OCI-LY1 (cell line): ENCODE measurements around the gene UBR3.

Source experiments
- H2AFZ ChIP-seq: fragments of 200-600 bp; sonication (generic), shearing (Covaris generic); 2 replicates; pipeline ENCODE4 v1.6.0; 2014; ENCODE audit warnings: antibody characterized with exemption, mild to moderate bottlenecking, low read length
- H3F3A ChIP-seq: fragments of 200-600 bp; sonication (generic), shearing (Covaris generic); 2 replicates; pipeline ENCODE4 v1.6.0; 2014; ENCODE audit warnings: mild to moderate bottlenecking, antibody characterized with exemption, low read length, moderate library complexity; ENCODE audit not compliant: insufficient read depth
- H3K27ac ChIP-seq: fragments of 200-600 bp; sonication (generic); 2 replicates; pipeline ENCODE4 v1.5.1; 2014; ENCODE audit warnings: low read length, mixed run types, mild to moderate bottlenecking, low read depth; ENCODE audit not compliant: poor library complexity, severe bottlenecking
- H3K27me3 ChIP-seq: fragments of 200-600 bp; sonication (generic); 2 replicates; pipeline ENCODE4 v1.6.0; 2014; ENCODE audit warnings: antibody characterized with exemption, mild to moderate bottlenecking, low read length, moderate library complexity; ENCODE audit not compliant: insufficient read depth
- H3K36me3 ChIP-seq: fragments of 200-600 bp; sonication (generic); 2 replicates; pipeline ENCODE4 v1.6.1; 2014; ENCODE audit warnings: mild to moderate bottlenecking, antibody characterized with exemption, low read length, moderate library complexity, mixed read lengths; ENCODE audit not compliant: insufficient read depth
- H3K4me1 ChIP-seq: fragments of 200-600 bp; sonication (generic); 2 replicates; pipeline ENCODE4 v1.5.1; 2014; ENCODE audit warnings: mild to moderate bottlenecking, low read length, moderate library complexity; ENCODE audit not compliant: insufficient read depth, severe bottlenecking
- H3K4me2 ChIP-seq: fragments of 200-600 bp; sonication (generic), shearing (Covaris generic); 2 replicates; pipeline ENCODE4 v1.6.1; 2014; ENCODE audit warnings: low read length
- H3K4me3 ChIP-seq: fragments of 200-600 bp; sonication (generic); 2 replicates; pipeline ENCODE4 v1.5.1; 2014; ENCODE audit warnings: low read length, low read depth, mild to moderate bottlenecking, mixed read lengths; ENCODE audit not compliant: poor library complexity, severe bottlenecking
- H3K79me2 ChIP-seq: fragments of 200-600 bp; shearing (Covaris generic); 2 replicates; pipeline ENCODE4 v1.6.1; 2016; ENCODE audit warnings: mixed run types, low read length, mixed read lengths; ENCODE audit not compliant: insufficient read depth
- H3K9ac ChIP-seq: fragments of 200-600 bp; sonication (generic), shearing (Covaris generic); 2 replicates; pipeline ENCODE4 v1.6.1; 2014; ENCODE audit warnings: mild to moderate bottlenecking, low read length, mixed read lengths
- H3K9me2 ChIP-seq: fragments of 200-600 bp; sonication (generic), shearing (Covaris generic); 2 replicates; pipeline ENCODE4 v1.6.1; 2014; ENCODE audit warnings: low read depth, mild to moderate bottlenecking, low read length, mixed read lengths
- H3K9me3 ChIP-seq: fragments of 200-600 bp; shearing (Covaris generic); 2 replicates; pipeline ENCODE4 v1.6.1; 2014; ENCODE audit warnings: low read length, mixed read lengths
- H4K20me1 ChIP-seq: fragments of 200-600 bp; sonication (generic), shearing (Covaris generic); 2 replicates; pipeline ENCODE4 v1.6.0; 2016; ENCODE audit warnings: mild to moderate bottlenecking, low read length; ENCODE audit not compliant: insufficient read depth
- CTCF ChIP-seq: fragments of 200-600 bp; sonication (generic), shearing (Covaris generic); IDR thresholded peaks from 2 replicates; pipeline ENCODE4 v1.5.1; 2017; ENCODE audit warnings: mild to moderate bottlenecking, antibody characterized with exemption, low read length, moderate library complexity, mixed read lengths
- EZH2 ChIP-seq: fragments of 200-600 bp; sonication (generic), shearing (Covaris generic); IDR thresholded peaks from 2 replicates; pipeline ENCODE4 v1.8.0; 2017; ENCODE audit warnings: borderline replicate concordance, mixed run types, mild to moderate bottlenecking, antibody characterized with exemption, low read length, moderate library complexity, mixed read lengths

Gene UBR3

GRCh38 chr2:170092436-170093060 is 265.3 kb downstream of the UBR3 start:
- Histone ChIP-seq H2AFZ (no peak overlapping the region), H3K9me2 (no peaks in the 10 kb centered on the region), H3K27me3 (no peaks in the 10 kb centered on the region), H3K9me3 (no peaks in the 10 kb centered on the region), H3K27ac (no peak overlapping the region), H4K20me1 (no peaks in the 10 kb centered on the region), H3K4me1 (no peaks in the 10 kb centered on the region), H3K79me2 (no peaks in the 10 kb centered on the region), H3F3A (no peaks in the 10 kb centered on the region), H3K4me3 (no peak overlapping the region), H3K36me3 (no peaks in the 10 kb centered on the region), H3K4me2 (no peak overlapping the region), H3K9ac (no peak overlapping the region)
- TF ChIP-seq CTCF (no peak), EZH2 (no peak)

GRCh38 chr2:170095380-170095779 is 268.1 kb downstream of the UBR3 start:
- Histone ChIP-seq H3F3A (no peaks in the 10 kb centered on the region), H3K9ac (no peak overlapping the region), H4K20me1 (no peaks in the 10 kb centered on the region), H3K79me2 (no peaks in the 10 kb centered on the region), H3K9me2 (no peaks in the 10 kb centered on the region), H3K27ac (no peak overlapping the region), H3K27me3 (no peaks in the 10 kb centered on the region), H3K4me2 (no peak overlapping the region), H2AFZ (no peak overlapping the region), H3K9me3 (no peaks in the 10 kb centered on the region), H3K4me3 (no peak overlapping the region), H3K36me3 (no peaks in the 10 kb centered on the region), H3K4me1 (no peaks in the 10 kb centered on the region)
- TF ChIP-seq CTCF (no peak), EZH2 (no peak)

DNA sequence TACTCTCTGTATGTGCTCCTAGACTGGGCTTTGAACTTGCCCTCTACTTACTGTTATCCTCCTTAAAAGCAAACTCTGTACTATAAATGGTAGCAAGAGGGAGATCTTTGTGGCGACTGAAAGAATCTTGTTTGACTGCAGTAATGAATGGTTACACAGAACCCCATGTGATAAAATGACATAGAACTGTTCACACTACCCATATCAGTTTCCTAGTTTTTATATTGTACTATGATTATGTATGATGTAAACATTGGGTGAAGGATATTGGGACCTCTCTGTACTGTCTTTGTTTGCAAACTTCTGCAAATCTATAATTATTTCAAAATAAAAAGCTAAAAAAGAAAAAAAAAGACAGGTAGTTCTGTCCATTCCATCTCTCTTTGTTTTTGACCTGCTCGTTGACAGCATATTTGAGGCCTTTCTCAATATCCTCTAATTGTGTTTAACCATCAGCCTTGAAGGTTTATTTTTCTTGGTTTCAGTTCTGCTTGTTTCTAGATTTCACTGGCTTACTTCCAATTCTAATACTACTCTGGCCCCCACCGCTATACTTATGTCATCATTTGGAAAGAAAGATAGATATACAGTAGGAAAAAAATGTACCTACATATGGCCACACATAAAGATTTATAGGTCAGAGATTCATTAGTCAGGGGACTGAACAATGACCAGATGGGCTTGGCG is 271.5 kb downstream of the UBR3 start:
- Histone ChIP-seq H3K4me1 (no peaks in the 10 kb centered on the region), H3K27ac (no peak overlapping the region), H3K9me3 (no peaks in the 10 kb centered on the region), H3K79me2 (no peaks in the 10 kb centered on the region), H2AFZ (no peak overlapping the region), H3K9me2 (no peaks in the 10 kb centered on the region), H3K9ac (no peak overlapping the region), H3K27me3 (no peaks in the 10 kb centered on the region), H3K36me3 (no peaks in the 10 kb centered on the region), H3F3A (no peaks in the 10 kb centered on the region), H3K4me3 (no peak overlapping the region), H3K4me2 (no peak overlapping the region), H4K20me1 (no peaks in the 10 kb centered on the region)
- TF ChIP-seq EZH2: no peak
- TF ChIP-seq CTCF: no peak
